H1 (cell line): ENCODE results near the gene EYA2. TPM values are rescaled to one million over a fixed set of nuclear protein-coding genes. Genes with fewer than 3 reads are reported as not detected.

ENCODE experiments used
- CTCF ChIA-PET: fragments of 300-600 bp; sonication (Branson Sonifier 250); formaldehyde crosslinking; loops from one replicate; lab custom pipeline; 2021; ENCODE audit not compliant: partially characterized antibody; lab: Charles Lee
- POLR2A ChIA-PET: fragments of 300-600 bp; sonication (Branson Sonifier 250); formaldehyde crosslinking; loops from one replicate; lab custom pipeline; 2021; ENCODE audit warnings: inconsistent platforms; ENCODE audit not compliant: partially characterized antibody; lab: Charles Lee
- DNase-seq, 2 experiments: peaks; one replicate each; pipeline versions ENCODE4 v3.0.0 to v3.0.0-alpha.2; 2010 to 2022; ENCODE audit warnings: low spot score in 2 of 2, low read depth in 1 of 2, mixed read lengths in 1 of 2
- FAIRE-seq: peaks from 2 replicates; lab custom pipeline; 2011; peaks lifted over from hg19 to GRCh38; lab: Jason Lieb, UNC
- H2AFZ ChIP-seq: 2 replicates; pipeline ENCODE4 v1.8.1; 2012; ENCODE audit warnings: low read length, inconsistent platforms
- H2AK5ac ChIP-seq: 2 replicates; pipeline ENCODE4 v1.6.1; 2013; ENCODE audit warnings: low read depth, low read length
- H2BK120ac ChIP-seq: replicated peaks from 2 replicates; pipeline ENCODE3; 2013; ENCODE audit warnings: low read depth, low read length, inconsistent platforms
- H2BK12ac ChIP-seq: 2 replicates; pipeline ENCODE4 v1.6.1; 2013; ENCODE audit warnings: low read depth, low read length
- H2BK15ac ChIP-seq: 2 replicates; pipeline ENCODE4 v1.6.1; 2013; ENCODE audit warnings: low read length
- H2BK20ac ChIP-seq: 2 replicates; pipeline ENCODE4 v1.6.1; 2013; ENCODE audit warnings: low read length
- H2BK5ac ChIP-seq: 2 replicates; pipeline ENCODE4 v1.6.1; 2013; ENCODE audit warnings: low read depth, low read length
- H3K14ac ChIP-seq: 2 replicates; pipeline ENCODE4 v1.6.1; 2013; ENCODE audit warnings: inconsistent platforms; ENCODE audit not compliant: insufficient read length
- H3K18ac ChIP-seq: 2 replicates; pipeline ENCODE4 v1.6.1; 2013; ENCODE audit warnings: low read length; ENCODE audit errors: extremely low read depth
- H3K23ac ChIP-seq: 2 replicates; pipeline ENCODE4 v1.6.1; 2013; ENCODE audit warnings: inconsistent platforms; ENCODE audit not compliant: insufficient read length
- H3K23me2 ChIP-seq: 2 replicates; pipeline ENCODE4 v1.6.1; 2013; ENCODE audit warnings: low read depth, low read length
- H3K27ac ChIP-seq: 2 replicates; pipeline ENCODE4 v1.6.1; 2011; ENCODE audit warnings: low read depth, low read length, inconsistent platforms
- H3K27me3 ChIP-seq, 4 experiments: replicated peaks in 1 of 4; 1 replicate in 1 of 4; 2 replicates in 3 of 4; pipeline versions ENCODE4 v1.6.1 to v1.8.1; 2011 to 2013; ENCODE audit warnings: low read length in 3 of 4, mild to moderate bottlenecking in 3 of 4, inconsistent platforms in 2 of 4, mixed read lengths in 2 of 4, moderate library complexity in 1 of 4; ENCODE audit not compliant: control insufficient read depth in 3 of 4, insufficient read depth in 3 of 4; ENCODE audit errors: extremely low read depth in 1 of 4
- H3K36me3 ChIP-seq, 4 experiments: 2 replicates each; pipeline versions ENCODE4 v1.6.1 to v1.8.1; 2011 to 2013; ENCODE audit warnings: mild to moderate bottlenecking in 4 of 4, low read length in 3 of 4, moderate library complexity in 2 of 4, control low read depth in 1 of 4, inconsistent platforms in 1 of 4; ENCODE audit not compliant: insufficient read depth in 4 of 4, control insufficient read depth in 2 of 4
- H3K4ac ChIP-seq: replicated peaks from 2 replicates; pipeline ENCODE3; 2013; ENCODE audit warnings: low read length, low read depth, mixed read lengths, inconsistent platforms; ENCODE audit not compliant: insufficient read length
- H3K4me1 ChIP-seq, 4 experiments: replicated peaks in 1 of 4; 1 replicate in 1 of 4; 2 replicates in 3 of 4; pipeline versions ENCODE4 v1.6.1 to v1.8.1; 2011 to 2013; ENCODE audit warnings: low read length in 3 of 4, inconsistent platforms in 2 of 4, mixed read lengths in 1 of 4; ENCODE audit not compliant: insufficient read depth in 4 of 4, control insufficient read depth in 3 of 4
- H3K4me2 ChIP-seq, 2 experiments: 2 replicates each; pipeline versions ENCODE4 v1.6.1 to v1.8.1; 2011 to 2013; ENCODE audit warnings: low read depth in 2 of 2, low read length in 2 of 2, control low read depth in 1 of 2, inconsistent platforms in 1 of 2, mild to moderate bottlenecking in 1 of 2; ENCODE audit not compliant: insufficient read depth in 1 of 2
- H3K4me3 ChIP-seq, 4 experiments: fragments of 200-600, 300-600 bp in 1 of 4; sonication (generic), shearing (Covaris generic), sonication (Bioruptor Twin) in 1 of 4; 2 replicates each; pipeline versions ENCODE4 v1.5.1 to v1.8.1; 2011 to 2016; ENCODE audit warnings: low read length in 4 of 4, low read depth in 3 of 4, control low read depth in 2 of 4, inconsistent platforms in 2 of 4, mild to moderate bottlenecking in 2 of 4, mixed read lengths in 1 of 4, moderate library complexity in 1 of 4; ENCODE audit not compliant: insufficient read depth in 2 of 4; ENCODE audit errors: extremely low read depth in 1 of 4
- H3K56ac ChIP-seq: replicated peaks from 2 replicates; pipeline ENCODE3; 2013; ENCODE audit warnings: low read depth, mild to moderate bottlenecking, mixed read lengths, low read length, inconsistent platforms; ENCODE audit not compliant: insufficient read length
- H3K79me1 ChIP-seq: 2 replicates; pipeline ENCODE4 v1.6.1; 2013; ENCODE audit warnings: low read depth, low read length, control low read depth
- H3K79me2 ChIP-seq, 2 experiments: 2 replicates each; pipeline versions ENCODE4 v1.6.1 to v1.8.1; 2012 to 2013; ENCODE audit warnings: low read length in 2 of 2, mild to moderate bottlenecking in 2 of 2, inconsistent platforms in 1 of 2; ENCODE audit not compliant: insufficient read depth in 2 of 2, control insufficient read depth in 1 of 2
- H3K9ac ChIP-seq, 4 experiments: replicated peaks in 1 of 4; 1 replicate in 1 of 4; 2 replicates in 3 of 4; pipeline versions ENCODE4 v1.6.1 to v1.8.1; 2011 to 2013; ENCODE audit warnings: low read depth in 3 of 4, low read length in 3 of 4, control low read depth in 2 of 4, mild to moderate bottlenecking in 2 of 4, moderate library complexity in 2 of 4, inconsistent platforms in 1 of 4; ENCODE audit errors: extremely low read depth in 1 of 4
- H3K9me3 ChIP-seq, 2 experiments: 2 replicates each; pipeline versions ENCODE4 v1.6.1 to v1.8.1; 2012 to 2013; ENCODE audit warnings: mild to moderate bottlenecking in 2 of 2, moderate library complexity in 2 of 2, control low read depth in 1 of 2, inconsistent platforms in 1 of 2, low read depth in 1 of 2, low read length in 1 of 2, mixed read lengths in 1 of 2; ENCODE audit not compliant: insufficient read depth in 2 of 2
- H4K20me1 ChIP-seq, 2 experiments: replicated peaks in 1 of 2; 2 replicates each; pipeline versions ENCODE3 to v1.8.1; 2011 to 2013; ENCODE audit warnings: inconsistent platforms in 2 of 2, low read length in 2 of 2, mild to moderate bottlenecking in 1 of 2; ENCODE audit not compliant: insufficient read depth in 2 of 2, control insufficient read depth in 1 of 2
- H4K5ac ChIP-seq: 2 replicates; pipeline ENCODE4 v1.6.1; 2013; ENCODE audit warnings: low read length, low read depth, mixed read lengths, inconsistent platforms; ENCODE audit not compliant: insufficient read length
- H4K8ac ChIP-seq: 2 replicates; pipeline ENCODE4 v1.8.0; 2013; ENCODE audit warnings: mild to moderate bottlenecking, moderate library complexity, low read length, inconsistent platforms; ENCODE audit not compliant: insufficient read depth; ENCODE audit errors: extremely low read depth
- H4K91ac ChIP-seq: replicated peaks from 2 replicates; pipeline ENCODE3; 2013; ENCODE audit warnings: low read length, mixed read lengths, inconsistent platforms; ENCODE audit not compliant: insufficient read length
- KDM1A ChIP-seq: fragments of 200-600, 300-600 bp; sonication (generic); IDR thresholded peaks from 2 replicates; pipeline ENCODE4 v1.7.1; 2016; ENCODE audit warnings: mild to moderate bottlenecking, low read length, borderline replicate concordance
- POLR2A ChIP-seq, 2 experiments: IDR thresholded peaks; 1 replicate in 1 of 2; 2 replicates in 1 of 2; pipeline ENCODE4 v1.6.1; 2011; ENCODE audit warnings: low read depth in 2 of 2, low read length in 2 of 2, mild to moderate bottlenecking in 2 of 2; ENCODE audit errors: control extremely low read depth in 1 of 2
- WGBS, 2 experiments: shearing (Covaris generic) in 1 of 2; methylation state at CpG; one replicate each; pipeline versions ENCODE4 v1.1.6 to v1.1.7; 2013 to 2015; ENCODE audit warnings: low lambda C conversion rate in 2 of 2, mixed read lengths in 2 of 2, inconsistent platforms in 1 of 2, low coverage in 1 of 2, missing lambda C conversion rate in 1 of 2; ENCODE audit not compliant: insufficient replicate concordance in 2 of 2, insufficient coverage in 1 of 2, insufficient read length in 1 of 2; ENCODE audit errors: extremely low coverage in 1 of 2, missing lambda C conversion rate in 1 of 2; 5-methylcytosine and 5-hydroxymethylcytosine counted together
- polyA plus RNA-seq, 7 experiments: library from polyadenylated mRNA; depleted of rRNA in 3 of 7; stranded (reverse) in 5 of 7; unstranded in 2 of 7; fragments of >200 nt in 5 of 7; fragments of 200-250 nt in 2 of 7; gene quantifications; 1 replicate in 5 of 7; 2 replicates in 1 of 7; 4 replicates in 1 of 7; pipeline versions ENCODE4 v1.2.1 to v1.2.3, GENCODE V29; 2011 to 2013; ENCODE audit warnings: missing spikeins in 2 of 7, mixed read lengths in 2 of 7
- total RNA-seq: library from RNA; stranded (reverse); fragmentation: NEBNext Ultra II Directional; extraction: Animal tissue kit (Norgen Biotek cat#: 25700); gene quantifications from 2 replicates; pipeline ENCODE4 v1.2.1, GENCODE V29; 2021

EYA2 gene
- total and polyA plus RNA-seq, 2 of the 8 experiments (the other 6 are each of a cell fraction or from before 2014, with no cell fraction given): 1.6 to 1.7 TPM

DNA sequence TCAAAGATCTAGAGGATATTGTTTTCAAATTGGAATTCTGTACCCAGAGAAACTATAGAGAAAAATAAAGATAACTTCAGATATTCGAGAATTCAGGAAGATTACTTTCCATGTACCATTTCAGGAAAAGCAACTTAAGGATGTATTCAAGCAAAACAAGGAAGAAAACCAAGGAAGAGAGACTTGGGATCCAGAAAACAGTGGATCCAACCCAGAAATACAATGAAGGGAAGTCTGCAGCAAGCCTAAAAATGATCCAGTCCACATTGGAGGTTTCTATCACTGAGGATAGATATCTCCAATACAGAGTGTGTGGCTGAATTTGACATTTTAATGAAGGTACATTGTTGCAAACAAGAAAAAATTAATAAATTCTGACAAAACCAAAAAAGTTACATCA lies 201.0 kb downstream of the EYA2 start:
- FAIRE-seq (no peak), DNase-seq (no peak)
- no peak overlapping the region for H3K9ac ChIP-seq
- 82% methylated on average over 1 of the region's 1 CpG; no CpG with 5 or more reads in 1 of the 2 experiments for WGBS, 2 experiments
- H3K27ac ChIP-seq: no peak overlapping the region
- H3K27me3 ChIP-seq: no peaks in the 10 kb centered on the region
- no peak overlapping the region for H2BK20ac ChIP-seq
- no peak overlapping the region for H2AFZ ChIP-seq
- no peak overlapping the region for H3K23ac ChIP-seq
- no peak overlapping the region for H3K4me3 ChIP-seq
- TF ChIP-seq KDM1A (0 out of 2 replicates have a peak, but pooled peaks have one; percentile 21), POLR2A (IDR thresholded peaks at IDR 0.05; ENCODE audit: control extremely low read depth in 1 of 2, low read depth in 2 of 2, low read length in 2 of 2) (no peak)
- no peaks in the 10 kb centered on the region for H3K36me3 ChIP-seq
- no peak overlapping the region for H3K4ac ChIP-seq
- no peak overlapping the region for H2BK12ac ChIP-seq
- H3K4me1 ChIP-seq: no peaks in the 10 kb centered on the region
- no peak overlapping the region for H2BK120ac ChIP-seq
- H3K79me2 ChIP-seq: no peaks in the 10 kb centered on the region
- H2AK5ac ChIP-seq: no peak overlapping the region
- H2BK5ac ChIP-seq: no peak overlapping the region
- H3K79me1 ChIP-seq: no peaks in the 10 kb centered on the region
- no peak overlapping the region for H4K5ac ChIP-seq
- H4K91ac ChIP-seq: no peak overlapping the region
- no peak overlapping the region for H3K56ac ChIP-seq
- CTCF ChIA-PET: no interaction called here
- H2BK15ac ChIP-seq: no peak overlapping the region
- no peak overlapping the region for H3K4me2 ChIP-seq
- no peak overlapping the region for H3K18ac ChIP-seq
- no peaks in the 10 kb centered on the region for H3K23me2 ChIP-seq
- no peaks in the 10 kb centered on the region for H4K20me1 ChIP-seq
- no peaks in the 10 kb centered on the region for H3K9me3 ChIP-seq
- POLR2A ChIA-PET: no interaction called here
- no peak overlapping the region for H3K14ac ChIP-seq
- no peak overlapping the region for H4K8ac ChIP-seq
